SK-N-SH treated with all-trans-retinoic acid at 6 μM for 48 hours (cell line): Measurements from ENCODE around the gene KCNH4.

Source experiments
- ATAC-seq: fragments of 200-7000 bp; cut with Tn5 transposase; 3 replicates; pipeline ENCODE4 v1.9.1; 2020; ENCODE audit warnings: mild to moderate bottlenecking, moderate library complexity
- BACH2 ChIP-seq: fragments of 250-450 bp; sonication (Bioruptor Pico); IDR thresholded peaks from 2 replicates; pipeline ENCODE4 v1.9.0; 2021; ENCODE audit warnings: mild to moderate bottlenecking, borderline replicate concordance
- CREB5 ChIP-seq: fragments of 250-450 bp; sonication (Bioruptor Pico); IDR thresholded peaks from 2 replicates; pipeline ENCODE4 v1.5.1; 2020; ENCODE audit warnings: low read depth, mild to moderate bottlenecking, moderate library complexity
- CSRNP3 ChIP-seq: fragments of 250-450 bp; sonication (Bioruptor Pico); IDR thresholded peaks from 2 replicates; pipeline ENCODE4 v1.5.1; 2021; ENCODE audit warnings: mild to moderate bottlenecking, moderate library complexity
- ESRRG ChIP-seq: fragments of 250-450 bp; sonication (Bioruptor Pico); IDR thresholded peaks from 2 replicates; pipeline ENCODE4 v1.6.1; 2021; ENCODE audit warnings: mild to moderate bottlenecking
- GLIS3 ChIP-seq: fragments of 250-450 bp; sonication (Bioruptor Pico); IDR thresholded peaks from 2 replicates; pipeline ENCODE4 v1.5.0; 2020; ENCODE audit warnings: mild to moderate bottlenecking, moderate library complexity
- ISL1 ChIP-seq: fragments of 250-450 bp; sonication (Bioruptor Pico); IDR thresholded peaks from 2 replicates; pipeline ENCODE4 v2.1.2; 2022; ENCODE audit warnings: mild to moderate bottlenecking, moderate library complexity
- OSR1 ChIP-seq: fragments of 250-450 bp; sonication (Bioruptor Pico); IDR thresholded peaks from 2 replicates; pipeline ENCODE4 v1.8.0; 2022; ENCODE audit warnings: moderate library complexity, mild to moderate bottlenecking, inconsistent platforms
- PATZ1 ChIP-seq: fragments of 250-450 bp; sonication (Bioruptor Pico); IDR thresholded peaks from 2 replicates; pipeline ENCODE4 v1.8.0; 2020; ENCODE audit warnings: mild to moderate bottlenecking, moderate library complexity, borderline replicate concordance
- PPARA ChIP-seq: fragments of 250-450 bp; sonication (Bioruptor Pico); IDR thresholded peaks from 2 replicates; pipeline ENCODE4 v1.5.0; 2020; ENCODE audit warnings: mild to moderate bottlenecking, borderline replicate concordance
- RARB ChIP-seq: fragments of 250-450 bp; sonication (Bioruptor Pico); IDR thresholded peaks from 2 replicates; pipeline ENCODE4 v1.8.0; 2021; ENCODE audit warnings: mild to moderate bottlenecking, moderate library complexity
- SNAI2 ChIP-seq: fragments of 250-450 bp; sonication (Bioruptor Pico); IDR thresholded peaks from 2 replicates; pipeline ENCODE4 v1.5.0; 2020; ENCODE audit warnings: mild to moderate bottlenecking, moderate library complexity
- TCF4 ChIP-seq: fragments of 250-450 bp; sonication (Bioruptor Pico); IDR thresholded peaks from 2 replicates; pipeline ENCODE4 v1.8.0; 2021; ENCODE audit warnings: mild to moderate bottlenecking, moderate library complexity, borderline replicate concordance
- TOX ChIP-seq: fragments of 250-450 bp; sonication (Bioruptor Pico); IDR thresholded peaks from 2 replicates; pipeline ENCODE4 v1.8.0; 2021; ENCODE audit warnings: mild to moderate bottlenecking, moderate library complexity, borderline replicate concordance
- TSHZ2 ChIP-seq: fragments of 250-450 bp; sonication (Bioruptor Pico); IDR thresholded peaks from 2 replicates; pipeline ENCODE4 v1.5.0; 2020; ENCODE audit warnings: mild to moderate bottlenecking, moderate library complexity
- ZC3H10 ChIP-seq: fragments of 250-450 bp; sonication (Bioruptor Pico); IDR thresholded peaks from 2 replicates; pipeline ENCODE4 v1.5.1; 2021; ENCODE audit warnings: mild to moderate bottlenecking, moderate library complexity
- ZFP3 ChIP-seq: fragments of 250-450 bp; sonication (Bioruptor Pico); IDR thresholded peaks from 2 replicates; pipeline ENCODE4 v1.5.0; 2020; ENCODE audit warnings: mild to moderate bottlenecking, moderate library complexity
- ZFP30 ChIP-seq: fragments of 450-650 bp; formaldehyde crosslinking; IDR thresholded peaks from 2 replicates; pipeline ENCODE4 v1.5.0; 2022; ENCODE audit warnings: mild to moderate bottlenecking, moderate library complexity
- ZNF565 ChIP-seq: fragments of 450-650 bp; formaldehyde crosslinking; conservative IDR thresholded peaks from 2 replicates; pipeline ENCODE4 v1.5.0; 2020; ENCODE audit warnings: low read depth, mild to moderate bottlenecking, moderate library complexity
- ZNF8 ChIP-seq: fragments of 450-650 bp; formaldehyde crosslinking; IDR thresholded peaks from 2 replicates; pipeline ENCODE4 v1.5.0; 2020; ENCODE audit warnings: mild to moderate bottlenecking, moderate library complexity

KCNH4 gene

GRCh38 chr17:42174126-42174783 lies 6.7 kb downstream of the KCNH4 start (continued):
- TF ChIP-seq TSHZ2 (CRISPR knock-in tag) (no peak), SNAI2 (CRISPR knock-in tag) (no peak), BACH2 (CRISPR knock-in tag) (no peak), TCF4 (CRISPR knock-in tag) (no peak)
- TF ChIP-seq, all 23 proteins: peak for 0

- no peak for TF ChIP-seq ZFP30 (CRISPR knock-in tag)
- TF ChIP-seq ZFP3 (CRISPR knock-in tag) = no peak
- TF ChIP-seq GLIS3 (CRISPR knock-in tag) = no peak
- TF ChIP-seq ZNF565 = no peak
- no peak for TF ChIP-seq ZC3H10 (CRISPR knock-in tag)
- TF ChIP-seq ZNF8 (CRISPR knock-in tag) = no peak
- TF ChIP-seq CREB5 (CRISPR knock-in tag) = no peak
- TF ChIP-seq TOX (CRISPR knock-in tag) = no peak
- TF ChIP-seq SNAI2 (CRISPR knock-in tag) = no peak
- TF ChIP-seq OSR1 = no peak
- no peak for TF ChIP-seq TCF4 (CRISPR knock-in tag)
- no peak for TF ChIP-seq TSHZ2 (CRISPR knock-in tag)
- no peak for TF ChIP-seq ESRRG (CRISPR knock-in tag)
- TF ChIP-seq RARB (CRISPR knock-in tag) = no peak
- TF ChIP-seq CSRNP3 (CRISPR knock-in tag) = no peak
- no peak for TF ChIP-seq ISL1 (CRISPR knock-in tag)
- no peak for TF ChIP-seq PATZ1 (CRISPR knock-in tag)
- no peak for ATAC-seq
Observed at GRCh38 chr17:42171831-42172230, 9.1 kb downstream of the KCNH4 start.

GRCh38 chr17:42169351-42169750 lies 11.6 kb downstream of the KCNH4 start:
- ATAC-seq = no peak
- TF ChIP-seq GLIS3 (CRISPR knock-in tag) (no peak), PATZ1 (CRISPR knock-in tag) (no peak), ZNF565 (no peak), PPARA (CRISPR knock-in tag) (no peak), CSRNP3 (CRISPR knock-in tag) (no peak), ZNF8 (CRISPR knock-in tag) (no peak), RARB (CRISPR knock-in tag) (no peak), ISL1 (CRISPR knock-in tag) (no peak), BACH2 (CRISPR knock-in tag) (no peak), ESRRG (CRISPR knock-in tag) (no peak), TSHZ2 (CRISPR knock-in tag) (no peak)
